Sigmoid colon (tissue), 3 donors: ENCODE results near the gene SLC25A23.

ENCODE experiments used
- POLR2A ChIP-seq, 2 donors: fragments of 450-650 bp; IDR thresholded peaks; one replicate each; pipeline ENCODE4 v1.6.1; 2016; ENCODE audit warnings: antibody characterized with exemption in 2 of 2, mild to moderate bottlenecking in 2 of 2, moderate library complexity in 2 of 2
- TF ChIP-seq, protein P1 (sequence below), 4 experiments: fragments of 450-650 bp in 3 of 4; fragments of 200-600 bp in 1 of 4; IDR thresholded peaks; one replicate each; pipeline ENCODE4 v1.5.1; 2016 to 2019; ENCODE audit warnings: antibody characterized with exemption in 4 of 4, mild to moderate bottlenecking in 3 of 4, moderate library complexity in 2 of 4

DNA sequence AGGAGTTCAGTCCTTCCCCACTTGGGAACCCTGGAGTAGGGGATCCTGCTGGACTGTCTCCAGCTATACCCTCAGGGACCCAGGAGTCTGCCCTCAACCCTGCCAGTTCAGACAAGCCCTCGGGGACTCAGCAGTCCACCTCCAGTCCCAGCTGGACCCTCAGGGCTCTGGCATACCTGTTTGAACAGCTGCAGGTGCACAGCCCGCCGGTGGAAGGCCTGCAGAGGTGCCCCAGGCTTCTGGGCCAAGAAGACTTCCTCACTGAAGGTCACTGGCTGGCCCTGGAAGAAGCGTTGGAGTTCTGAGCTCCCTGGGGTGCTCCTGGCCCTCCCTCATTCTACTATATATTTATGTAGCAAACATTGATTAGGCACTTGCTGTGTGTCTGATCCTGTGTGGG lies 13.1 kb upstream of the SLC25A23 start:
- TF ChIP-seq, protein P1, sequence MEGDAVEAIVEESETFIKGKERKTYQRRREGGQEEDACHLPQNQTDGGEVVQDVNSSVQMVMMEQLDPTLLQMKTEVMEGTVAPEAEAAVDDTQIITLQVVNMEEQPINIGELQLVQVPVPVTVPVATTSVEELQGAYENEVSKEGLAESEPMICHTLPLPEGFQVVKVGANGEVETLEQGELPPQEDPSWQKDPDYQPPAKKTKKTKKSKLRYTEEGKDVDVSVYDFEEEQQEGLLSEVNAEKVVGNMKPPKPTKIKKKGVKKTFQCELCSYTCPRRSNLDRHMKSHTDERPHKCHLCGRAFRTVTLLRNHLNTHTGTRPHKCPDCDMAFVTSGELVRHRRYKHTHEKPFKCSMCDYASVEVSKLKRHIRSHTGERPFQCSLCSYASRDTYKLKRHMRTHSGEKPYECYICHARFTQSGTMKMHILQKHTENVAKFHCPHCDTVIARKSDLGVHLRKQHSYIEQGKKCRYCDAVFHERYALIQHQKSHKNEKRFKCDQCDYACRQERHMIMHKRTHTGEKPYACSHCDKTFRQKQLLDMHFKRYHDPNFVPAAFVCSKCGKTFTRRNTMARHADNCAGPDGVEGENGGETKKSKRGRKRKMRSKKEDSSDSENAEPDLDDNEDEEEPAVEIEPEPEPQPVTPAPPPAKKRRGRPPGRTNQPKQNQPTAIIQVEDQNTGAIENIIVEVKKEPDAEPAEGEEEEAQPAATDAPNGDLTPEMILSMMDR (IDR thresholded peaks at IDR 0.05): no peak
- no peak for TF ChIP-seq POLR2A (IDR thresholded peaks at IDR 0.05)
